SK-N-MC (cell line): ENCODE data around the gene RBPJL.

ENCODE experiments used
- DNase-seq: peaks from one replicate; pipeline ENCODE4 v3.0.0-alpha.2; 2011; ENCODE audit warnings: low read depth, low spot score
- H3K27ac ChIP-seq: fragments of 200-600 bp; sonication (generic); 2 replicates; pipeline ENCODE4 v1.5.1; 2016; ENCODE audit warnings: mixed run types
- H3K36me3 ChIP-seq: fragments of 200-600 bp; sonication (generic); 2 replicates; pipeline ENCODE4 v1.6.1; 2017; ENCODE audit warnings: antibody characterized with exemption, low read length, mixed read lengths; ENCODE audit not compliant: insufficient read depth
- H3K4me3 ChIP-seq: fragments of 200-600 bp; sonication (generic); 2 replicates; pipeline ENCODE4 v1.5.1; 2016
- H3K9ac ChIP-seq: fragments of 200-600 bp; sonication (generic); 2 replicates; pipeline ENCODE4 v1.8.0; 2017; ENCODE audit warnings: mixed run types, mixed read lengths; ENCODE audit not compliant: insufficient read length
- H3K9me3 ChIP-seq: fragments of 200-600 bp; sonication (generic); 2 replicates; pipeline ENCODE4 v1.6.1; 2017; ENCODE audit warnings: low read depth, mild to moderate bottlenecking, antibody characterized with exemption, low read length, moderate library complexity, mixed read lengths
- EZH2 ChIP-seq: fragments of 200-600 bp; sonication (generic); IDR thresholded peaks from one replicate; pipeline ENCODE4 v1.6.1; 2017; ENCODE audit warnings: antibody characterized with exemption
- FOXP2 ChIP-seq: optimal IDR thresholded peaks from 2 replicates; pipeline ENCODE3; 2011; ENCODE audit warnings: mild to moderate bottlenecking, moderate library complexity; ENCODE audit not compliant: insufficient read depth; ENCODE audit errors: extremely low read length, control extremely low read depth
- POLR2AphosphoS5 ChIP-seq: IDR thresholded peaks from 2 replicates; pipeline ENCODE4 v1.6.1; 2012; ENCODE audit warnings: mild to moderate bottlenecking, low read depth, low read length, borderline replicate concordance

RBPJL gene

GRCh38 chr20:45269056-45269455 lies 37.6 kb upstream of the RBPJL start:
- TF ChIP-seq EZH2 (no peak), FOXP2 (no peak), POLR2AphosphoS5 (no peak)
- H3K9ac ChIP-seq, result no peak overlapping the region
- H3K4me3 ChIP-seq, result no peak overlapping the region
- H3K36me3 ChIP-seq, result no peaks in the 10 kb centered on the region
- H3K27ac ChIP-seq, result no peak overlapping the region
- DNase-seq, result no peak
- no peaks in the 10 kb centered on the region for H3K9me3 ChIP-seq

- Histone ChIP-seq H3K9me3 (no peaks in the 10 kb centered on the region), H3K4me3 (no peak overlapping the region), H3K36me3 (no peaks in the 10 kb centered on the region), H3K27ac (no peak overlapping the region), H3K9ac (no peak overlapping the region)
- DNase-seq, result no peak
- TF ChIP-seq POLR2AphosphoS5 (no peak), EZH2 (no peak), FOXP2 (no peak)
Measured at GRCh38 chr20:45269754-45270270, 36.8 kb upstream of the RBPJL start.

- H3K36me3 ChIP-seq, result no peaks in the 10 kb centered on the region
Measured at GRCh38 chr20:45275338-45275737, 31.3 kb upstream of the RBPJL start.

GRCh38 chr20:45279992-45280391 lies 26.6 kb upstream of the RBPJL start:
- no peaks in the 10 kb centered on the region for H3K9me3 ChIP-seq
- no peak overlapping the region for H3K27ac ChIP-seq
- no peak overlapping the region for H3K9ac ChIP-seq
- H3K4me3 ChIP-seq, result no peak overlapping the region
- no peak for TF ChIP-seq POLR2AphosphoS5
- TF ChIP-seq FOXP2, result no peak
- no peak for TF ChIP-seq EZH2
- no peaks in the 10 kb centered on the region for H3K36me3 ChIP-seq
- DNase-seq, result no peak

More at GRCh38 chr20:45275338-45275737, 31.3 kb upstream of the RBPJL start:
- H3K4me3 ChIP-seq, result no peak overlapping the region
- H3K9me3 ChIP-seq, result no peaks in the 10 kb centered on the region
- H3K9ac ChIP-seq, result no peak overlapping the region
- TF ChIP-seq POLR2AphosphoS5, result no peak
- no peak for TF ChIP-seq FOXP2
- TF ChIP-seq EZH2, result no peak
- no peak for DNase-seq
- no peak overlapping the region for H3K27ac ChIP-seq

- TF ChIP-seq POLR2AphosphoS5, result no peak
- TF ChIP-seq FOXP2, result no peak
- no peak for TF ChIP-seq EZH2
- H3K4me3 ChIP-seq, result no peak overlapping the region
- H3K27ac ChIP-seq, result no peak overlapping the region
- no peaks in the 10 kb centered on the region for H3K36me3 ChIP-seq
- no peak for DNase-seq
- no peaks in the 10 kb centered on the region for H3K9me3 ChIP-seq
- H3K9ac ChIP-seq, result no peak overlapping the region
Measured at GRCh38 chr20:45282700-45283550, 23.7 kb upstream of the RBPJL start.

GRCh38 chr20:45283551-45284057 lies 23.0 kb upstream of the RBPJL start:
- no peak for DNase-seq
- TF ChIP-seq FOXP2 (no peak), POLR2AphosphoS5 (no peak), EZH2 (no peak)
- H3K9ac ChIP-seq, result no peak overlapping the region
- no peaks in the 10 kb centered on the region for H3K9me3 ChIP-seq
- H3K27ac ChIP-seq, result no peak overlapping the region
- H3K4me3 ChIP-seq, result no peak overlapping the region
- H3K36me3 ChIP-seq, result no peaks in the 10 kb centered on the region

- no peak overlapping the region for H3K27ac ChIP-seq
- no peaks in the 10 kb centered on the region for H3K9me3 ChIP-seq
- TF ChIP-seq FOXP2, result no peak
- no peak for TF ChIP-seq POLR2AphosphoS5
- no peak for TF ChIP-seq EZH2
- no peak for DNase-seq
- H3K4me3 ChIP-seq, result no peak overlapping the region
- H3K36me3 ChIP-seq, result no peaks in the 10 kb centered on the region
- no peak overlapping the region for H3K9ac ChIP-seq
Measured at GRCh38 chr20:45288376-45288775, 18.3 kb upstream of the RBPJL start.

- no peaks in the 10 kb centered on the region for H3K9me3 ChIP-seq
- no peak for TF ChIP-seq POLR2AphosphoS5
- TF ChIP-seq FOXP2, result no peak
- no peak for TF ChIP-seq EZH2
Measured at GRCh38 chr20:45288860-45289259, 17.8 kb upstream of the RBPJL start.

More at GRCh38 chr20:45288860-45289259, 17.8 kb upstream of the RBPJL start:
- H3K4me3 ChIP-seq, result no peak overlapping the region
- no peak overlapping the region for H3K27ac ChIP-seq
- no peak overlapping the region for H3K9ac ChIP-seq
- H3K36me3 ChIP-seq, result no peaks in the 10 kb centered on the region
- DNase-seq, result no peak
